Prostate gland (tissue), 2 donors: Measurements from ENCODE around the gene IGFBP7.

Experiments
- POLR2AphosphoS5 ChIP-seq: sonication (generic); formaldehyde crosslinking; IDR thresholded peaks from one replicate; pipeline ENCODE4 v1.6.1; 2017; ENCODE audit warnings: antibody characterized with exemption
- TF ChIP-seq, protein P1 (sequence below), 4 experiments: fragments of 200-600 bp in 2 of 4; fragments of 450-650 bp in 2 of 4; sonication (generic) in 2 of 4; IDR thresholded peaks; 1 replicate in 3 of 4; 2 replicates in 1 of 4; pipeline ENCODE4 v1.5.1; 2016 to 2019; ENCODE audit warnings: antibody characterized with exemption in 4 of 4, mild to moderate bottlenecking in 2 of 4, moderate library complexity in 2 of 4

DNA sequence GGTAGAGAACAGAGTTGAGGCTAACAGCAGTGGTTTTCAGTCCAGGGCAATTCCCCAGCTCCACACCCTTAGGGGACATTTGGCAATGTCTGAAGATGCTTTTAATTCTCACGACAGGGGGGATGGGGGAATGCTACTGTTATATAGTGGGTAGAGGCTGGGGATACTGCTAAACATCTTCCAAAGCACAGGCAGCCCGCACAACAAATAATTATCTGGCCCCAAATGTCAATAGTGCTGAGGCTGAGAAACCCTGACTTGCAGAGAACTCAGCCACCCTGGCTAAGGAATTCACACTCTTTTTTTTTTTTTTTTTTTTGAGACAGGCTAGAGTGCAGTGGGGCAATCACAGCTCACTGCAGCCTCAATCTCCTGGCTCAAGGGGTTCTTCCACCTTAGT is 70.8 kb downstream of the IGFBP7 start:
- TF ChIP-seq, protein P1, sequence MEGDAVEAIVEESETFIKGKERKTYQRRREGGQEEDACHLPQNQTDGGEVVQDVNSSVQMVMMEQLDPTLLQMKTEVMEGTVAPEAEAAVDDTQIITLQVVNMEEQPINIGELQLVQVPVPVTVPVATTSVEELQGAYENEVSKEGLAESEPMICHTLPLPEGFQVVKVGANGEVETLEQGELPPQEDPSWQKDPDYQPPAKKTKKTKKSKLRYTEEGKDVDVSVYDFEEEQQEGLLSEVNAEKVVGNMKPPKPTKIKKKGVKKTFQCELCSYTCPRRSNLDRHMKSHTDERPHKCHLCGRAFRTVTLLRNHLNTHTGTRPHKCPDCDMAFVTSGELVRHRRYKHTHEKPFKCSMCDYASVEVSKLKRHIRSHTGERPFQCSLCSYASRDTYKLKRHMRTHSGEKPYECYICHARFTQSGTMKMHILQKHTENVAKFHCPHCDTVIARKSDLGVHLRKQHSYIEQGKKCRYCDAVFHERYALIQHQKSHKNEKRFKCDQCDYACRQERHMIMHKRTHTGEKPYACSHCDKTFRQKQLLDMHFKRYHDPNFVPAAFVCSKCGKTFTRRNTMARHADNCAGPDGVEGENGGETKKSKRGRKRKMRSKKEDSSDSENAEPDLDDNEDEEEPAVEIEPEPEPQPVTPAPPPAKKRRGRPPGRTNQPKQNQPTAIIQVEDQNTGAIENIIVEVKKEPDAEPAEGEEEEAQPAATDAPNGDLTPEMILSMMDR (IDR thresholded peaks at IDR 0.05), result no peak
- no peak for TF ChIP-seq POLR2AphosphoS5
